HEK293 (cell line): Measurements from ENCODE around the gene CCDC127.
A peak's percentile ranks its signal among the peaks of the same experiment; 100 is the strongest.
"Not testable (repeated sequence)": the region's sequence is repeated elsewhere in the genome, so short reads cannot be mapped to it uniquely, and the experiment has no call there.

ENCODE experiments used
- CTCF ChIA-PET: fragments of 350-600 bp; formaldehyde crosslinking; extraction: SDS; loops from one replicate; lab custom pipeline; 2021; ENCODE audit warnings: antibody characterized with exemption; lab: Yijun Ruan, JAX
- POLR2A ChIA-PET: fragments of 300-600 bp; formaldehyde crosslinking; extraction: SDS; loops from one replicate; lab custom pipeline; 2020; ENCODE audit warnings: antibody characterized with exemption, inconsistent platforms; lab: Yijun Ruan, JAX
- H3K27ac ChIP-seq: fragments of 200-500 bp; sonication (Bioruptor generic); 2 replicates; pipeline ENCODE4 v1.5.1; 2014; ENCODE audit warnings: low read depth, low read length, control low read depth, inconsistent platforms; ENCODE audit errors: extremely low read depth
- H3K36me3 ChIP-seq, 2 experiments: fragments of 200-500 bp in 1 of 2; sonication (Bioruptor generic) in 1 of 2; 1 replicate in 1 of 2; 2 replicates in 1 of 2; pipeline ENCODE4 v1.5.1; 2014 to 2017; ENCODE audit warnings: inconsistent platforms in 2 of 2, low read length in 2 of 2; ENCODE audit not compliant: control insufficient read depth in 2 of 2, insufficient read depth in 1 of 2
- H3K4me1 ChIP-seq: fragments of 200-500 bp; sonication (Bioruptor generic); 2 replicates; pipeline ENCODE4 v1.5.1; 2014; ENCODE audit warnings: mild to moderate bottlenecking, low read length, inconsistent platforms; ENCODE audit not compliant: control insufficient read depth, insufficient read depth
- H3K4me3 ChIP-seq: 2 replicates; pipeline ENCODE4 v1.5.1; 2011; ENCODE audit warnings: low read depth, mild to moderate bottlenecking, control low read depth, low read length, moderate library complexity
- H3K9me3 ChIP-seq: fragments of 200-500 bp; sonication (Bioruptor generic); 2 replicates; pipeline ENCODE4 v1.5.1; 2014; ENCODE audit warnings: low read depth, low read length, inconsistent platforms; ENCODE audit not compliant: control insufficient read depth, insufficient read depth
- EGR2 ChIP-seq: fragments of 450-650 bp; formaldehyde crosslinking; IDR thresholded peaks from 2 replicates; pipeline ENCODE4 v1.5.1; 2016; ENCODE audit warnings: low read depth, missing biosample characterization, missing genetic modification characterization
- GLIS1 ChIP-seq: fragments of 450-650 bp; formaldehyde crosslinking; IDR thresholded peaks from 2 replicates; pipeline ENCODE4 v1.5.1; 2016; ENCODE audit warnings: missing biosample characterization, missing genetic modification characterization
- GLIS2 ChIP-seq: fragments of 450-650 bp; formaldehyde crosslinking; IDR thresholded peaks from 2 replicates; pipeline ENCODE4 v1.5.1; 2016; ENCODE audit warnings: missing biosample characterization, missing genetic modification characterization
- KLF9 ChIP-seq: fragments of 450-650 bp; formaldehyde crosslinking; IDR thresholded peaks from 2 replicates; pipeline ENCODE4 v1.5.1; 2016; ENCODE audit warnings: missing biosample characterization, missing genetic modification characterization, low read depth
- SP3 ChIP-seq: fragments of 450-650 bp; formaldehyde crosslinking; IDR thresholded peaks from 2 replicates; pipeline ENCODE4 v1.5.1; 2016; ENCODE audit warnings: missing biosample characterization, missing genetic modification characterization
- SP7 ChIP-seq: fragments of 450-650 bp; formaldehyde crosslinking; IDR thresholded peaks from 2 replicates; pipeline ENCODE4 v1.5.1; 2016; ENCODE audit warnings: missing biosample characterization, missing genetic modification characterization
- ZBTB7A ChIP-seq: fragments of 450-650 bp; formaldehyde crosslinking; IDR thresholded peaks from 2 replicates; pipeline ENCODE4 v1.5.1; 2016; ENCODE audit warnings: low read depth, missing biosample characterization, missing genetic modification characterization
- ZBTB8A ChIP-seq: fragments of 450-650 bp; formaldehyde crosslinking; IDR thresholded peaks from 2 replicates; pipeline ENCODE4 v1.5.1; 2016; ENCODE audit warnings: missing biosample characterization, missing genetic modification characterization
- ZFHX2 ChIP-seq: fragments of 450-650 bp; formaldehyde crosslinking; conservative IDR thresholded peaks from 2 replicates; pipeline ENCODE4 v1.5.1; 2016; ENCODE audit warnings: missing biosample characterization, missing genetic modification characterization
- ZFP37 ChIP-seq: fragments of 450-650 bp; formaldehyde crosslinking; IDR thresholded peaks from 2 replicates; pipeline ENCODE4 v1.5.1; 2016; ENCODE audit warnings: missing biosample characterization, missing genetic modification characterization
- ZIC2 ChIP-seq: fragments of 450-650 bp; formaldehyde crosslinking; IDR thresholded peaks from 2 replicates; pipeline ENCODE4 v1.5.1; 2016; ENCODE audit warnings: missing biosample characterization, missing genetic modification characterization
- ZNF2 ChIP-seq: fragments of 450-650 bp; formaldehyde crosslinking; IDR thresholded peaks from 2 replicates; pipeline ENCODE4 v1.5.1; 2016; ENCODE audit warnings: missing biosample characterization, missing genetic modification characterization
- ZNF335 ChIP-seq: fragments of 450-650 bp; formaldehyde crosslinking; conservative IDR thresholded peaks from 2 replicates; pipeline ENCODE4 v1.5.1; 2016; ENCODE audit warnings: missing biosample characterization, missing genetic modification characterization
- ZNF341 ChIP-seq: fragments of 450-650 bp; formaldehyde crosslinking; IDR thresholded peaks from 2 replicates; pipeline ENCODE4; 2016; ENCODE audit warnings: low read depth, missing biosample characterization, missing genetic modification characterization
- ZNF610 ChIP-seq: fragments of 450-650 bp; formaldehyde crosslinking; IDR thresholded peaks from 2 replicates; pipeline ENCODE4 v1.5.1; 2016; ENCODE audit warnings: missing biosample characterization, missing genetic modification characterization, borderline replicate concordance
- ZXDB ChIP-seq: fragments of 450-650 bp; formaldehyde crosslinking; IDR thresholded peaks from 2 replicates; pipeline ENCODE4 v1.5.1; 2016; ENCODE audit warnings: missing biosample characterization, missing genetic modification characterization
- TF ChIP-seq, protein P1 (sequence below): fragments of 450-650 bp; formaldehyde crosslinking; IDR thresholded peaks from 2 replicates; pipeline ENCODE4 v1.5.1; 2016; ENCODE audit warnings: missing biosample characterization, missing genetic modification characterization
- TF ChIP-seq, protein P2 (sequence below): fragments of 450-650 bp; formaldehyde crosslinking; IDR thresholded peaks from 2 replicates; pipeline ENCODE4 v1.5.1; 2016; ENCODE audit warnings: missing biosample characterization, missing genetic modification characterization
- TF ChIP-seq, protein P3 (sequence below): fragments of 450-650 bp; formaldehyde crosslinking; optimal IDR thresholded peaks from 2 replicates; pipeline ENCODE3; 2016; ENCODE audit warnings: missing biosample characterization, mild to moderate bottlenecking, missing genetic modification characterization
- TF ChIP-seq, protein P4 (sequence below): fragments of 450-650 bp; formaldehyde crosslinking; IDR thresholded peaks from 2 replicates; pipeline ENCODE4 v1.5.1; 2016; ENCODE audit warnings: missing biosample characterization, missing genetic modification characterization
- TF ChIP-seq, protein P5 (sequence below): fragments of 450-650 bp; formaldehyde crosslinking; IDR thresholded peaks from 2 replicates; pipeline ENCODE4 v1.5.1; 2016; ENCODE audit warnings: missing biosample characterization, missing genetic modification characterization

CCDC127 gene, protein sequence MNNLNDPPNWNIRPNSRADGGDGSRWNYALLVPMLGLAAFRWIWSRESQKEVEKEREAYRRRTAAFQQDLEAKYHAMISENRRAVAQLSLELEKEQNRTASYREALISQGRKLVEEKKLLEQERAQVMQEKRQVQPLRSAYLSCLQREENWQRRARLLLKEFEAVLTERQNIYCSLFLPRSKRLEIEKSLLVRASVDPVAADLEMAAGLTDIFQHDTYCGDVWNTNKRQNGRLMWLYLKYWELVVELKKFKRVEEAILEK

DNA sequence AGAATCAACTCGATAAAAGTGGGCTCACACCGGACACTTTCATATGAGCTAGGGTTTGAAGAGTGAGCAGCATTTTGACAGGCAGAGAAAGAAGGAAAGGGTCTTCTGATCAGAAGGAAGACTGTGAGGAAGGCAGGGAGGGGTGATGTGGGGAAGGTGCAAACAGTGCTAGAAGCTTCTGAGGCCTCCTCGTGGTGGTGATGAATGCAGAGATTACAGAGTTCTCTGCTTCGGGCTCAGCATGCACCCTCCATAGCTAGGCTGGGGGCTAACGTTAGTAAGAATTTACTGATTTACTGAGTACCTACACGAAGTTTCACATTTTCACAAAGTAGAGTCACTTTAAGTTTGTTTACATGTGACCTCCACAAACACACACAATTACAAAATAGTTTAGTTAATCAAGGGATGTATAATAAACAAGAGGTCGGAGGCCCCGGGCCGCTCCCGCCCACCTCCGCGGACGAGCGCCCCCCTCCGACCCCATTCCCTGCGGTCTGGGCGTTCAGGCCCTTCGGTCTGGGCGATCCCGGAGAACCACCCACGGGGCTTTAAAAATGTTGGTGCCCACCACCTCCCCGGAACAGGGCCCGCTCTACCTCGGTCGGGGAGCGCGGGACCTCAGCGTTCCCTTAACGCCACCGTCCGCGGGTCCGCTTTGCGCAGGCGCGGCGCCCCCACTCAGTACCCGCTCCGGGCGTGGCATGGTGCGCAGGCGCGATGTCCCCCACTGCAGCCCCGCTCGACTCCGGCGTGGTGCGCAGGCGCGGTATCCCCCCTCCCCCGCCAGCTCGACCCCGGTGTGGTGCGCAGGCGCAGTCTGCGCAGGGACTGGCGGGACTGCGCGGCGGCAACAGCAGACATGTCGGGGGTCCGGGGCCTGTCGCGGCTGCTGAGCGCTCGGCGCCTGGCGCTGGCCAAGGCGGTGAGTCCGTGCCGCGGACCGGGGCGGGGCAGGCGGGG, at the start of gene CCDC127, which contains the start of gene SDHA:
Gene CCDC127 (minus strand): TSS at position 660 of the 963 bp plus-strand sequence. CDS start 1,304 bp downstream, outside the sequence.
Gene SDHA (plus strand): TSS at position 827 of the 963 bp plus-strand sequence. CDS start 36 bp downstream, at position 863.
- CTCF ChIA-PET = interaction anchor here (0.5 to 3.3 kb wide), 6 partner anchors 14 to 192 kb away, joined by 3 to 13 read pairs (median 3); no protein-coding TSS in a partner anchor
- peak within 1 kb of the TSS; percentile 77; the same call in 1 of the 2 replicates for H3K27ac ChIP-seq
- H3K4me1 ChIP-seq, H3K9me3 ChIP-seq: not testable (repeated sequence)
- peaks cover 14 to 20% of the 10 kb centered on the region in 2 experiments for H3K36me3 ChIP-seq
- H3K4me3 ChIP-seq = peak within 1 kb of the TSS; percentile 99
- POLR2A ChIA-PET = interaction anchor here (0.5 to 3.2 kb wide), 21 partner anchors 8 to 251 kb away, joined by 3 to 24 read pairs (median 3); partner anchors contain the start of genes LRRC14B, PDCD6 and PLEKHG4B
- TF ChIP-seq ZFP37 (0 out of 2 replicates have a peak, but pooled peaks have one; percentile 17), ZBTB8A (peak; percentile 8; the same call in 1 of the 2 replicates), ZFHX2 (peak; percentile 73), GLIS2 (peak; percentile 78), ZNF341 (peak; percentile 24; the same call in 1 of the 2 replicates), SP3 (tag by site-specific recombination) (peak; percentile 14; the same call in 1 of the 2 replicates), ZXDB (tag by site-specific recombination) (peak; percentile 45; the same call in 1 of the 2 replicates), SP7 (peak; percentile 23; the same call in 1 of the 2 replicates), ZNF335 (tag by site-specific recombination) (peak; percentile 61), ZNF2 (tag by site-specific recombination) (0 out of 2 replicates have a peak, but pooled peaks have one; percentile 48), KLF9 (tag by site-specific recombination) (peak; percentile 76), ZNF610 (tag by site-specific recombination) (0 out of 2 replicates have a peak, but pooled peaks have one; percentile 20), GLIS1 (peak; percentile 60; the same call in 1 of the 2 replicates), ZIC2 (tag by site-specific recombination) (0 out of 2 replicates have a peak, but pooled peaks have one; percentile 11), ZBTB7A (tag by site-specific recombination) (peak; percentile 76; the same call in 1 of the 2 replicates), EGR2 (peak; percentile 69)
- TF ChIP-seq, protein P1, sequence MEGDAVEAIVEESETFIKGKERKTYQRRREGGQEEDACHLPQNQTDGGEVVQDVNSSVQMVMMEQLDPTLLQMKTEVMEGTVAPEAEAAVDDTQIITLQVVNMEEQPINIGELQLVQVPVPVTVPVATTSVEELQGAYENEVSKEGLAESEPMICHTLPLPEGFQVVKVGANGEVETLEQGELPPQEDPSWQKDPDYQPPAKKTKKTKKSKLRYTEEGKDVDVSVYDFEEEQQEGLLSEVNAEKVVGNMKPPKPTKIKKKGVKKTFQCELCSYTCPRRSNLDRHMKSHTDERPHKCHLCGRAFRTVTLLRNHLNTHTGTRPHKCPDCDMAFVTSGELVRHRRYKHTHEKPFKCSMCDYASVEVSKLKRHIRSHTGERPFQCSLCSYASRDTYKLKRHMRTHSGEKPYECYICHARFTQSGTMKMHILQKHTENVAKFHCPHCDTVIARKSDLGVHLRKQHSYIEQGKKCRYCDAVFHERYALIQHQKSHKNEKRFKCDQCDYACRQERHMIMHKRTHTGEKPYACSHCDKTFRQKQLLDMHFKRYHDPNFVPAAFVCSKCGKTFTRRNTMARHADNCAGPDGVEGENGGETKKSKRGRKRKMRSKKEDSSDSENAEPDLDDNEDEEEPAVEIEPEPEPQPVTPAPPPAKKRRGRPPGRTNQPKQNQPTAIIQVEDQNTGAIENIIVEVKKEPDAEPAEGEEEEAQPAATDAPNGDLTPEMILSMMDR = peak; percentile 76
- TF ChIP-seq, protein P2, sequence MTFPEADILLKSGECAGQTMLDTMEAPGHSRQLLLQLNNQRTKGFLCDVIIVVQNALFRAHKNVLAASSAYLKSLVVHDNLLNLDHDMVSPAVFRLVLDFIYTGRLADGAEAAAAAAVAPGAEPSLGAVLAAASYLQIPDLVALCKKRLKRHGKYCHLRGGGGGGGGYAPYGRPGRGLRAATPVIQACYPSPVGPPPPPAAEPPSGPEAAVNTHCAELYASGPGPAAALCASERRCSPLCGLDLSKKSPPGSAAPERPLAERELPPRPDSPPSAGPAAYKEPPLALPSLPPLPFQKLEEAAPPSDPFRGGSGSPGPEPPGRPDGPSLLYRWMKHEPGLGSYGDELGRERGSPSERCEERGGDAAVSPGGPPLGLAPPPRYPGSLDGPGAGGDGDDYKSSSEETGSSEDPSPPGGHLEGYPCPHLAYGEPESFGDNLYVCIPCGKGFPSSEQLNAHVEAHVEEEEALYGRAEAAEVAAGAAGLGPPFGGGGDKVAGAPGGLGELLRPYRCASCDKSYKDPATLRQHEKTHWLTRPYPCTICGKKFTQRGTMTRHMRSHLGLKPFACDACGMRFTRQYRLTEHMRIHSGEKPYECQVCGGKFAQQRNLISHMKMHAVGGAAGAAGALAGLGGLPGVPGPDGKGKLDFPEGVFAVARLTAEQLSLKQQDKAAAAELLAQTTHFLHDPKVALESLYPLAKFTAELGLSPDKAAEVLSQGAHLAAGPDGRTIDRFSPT = peak; percentile 89
- TF ChIP-seq, protein P3, sequence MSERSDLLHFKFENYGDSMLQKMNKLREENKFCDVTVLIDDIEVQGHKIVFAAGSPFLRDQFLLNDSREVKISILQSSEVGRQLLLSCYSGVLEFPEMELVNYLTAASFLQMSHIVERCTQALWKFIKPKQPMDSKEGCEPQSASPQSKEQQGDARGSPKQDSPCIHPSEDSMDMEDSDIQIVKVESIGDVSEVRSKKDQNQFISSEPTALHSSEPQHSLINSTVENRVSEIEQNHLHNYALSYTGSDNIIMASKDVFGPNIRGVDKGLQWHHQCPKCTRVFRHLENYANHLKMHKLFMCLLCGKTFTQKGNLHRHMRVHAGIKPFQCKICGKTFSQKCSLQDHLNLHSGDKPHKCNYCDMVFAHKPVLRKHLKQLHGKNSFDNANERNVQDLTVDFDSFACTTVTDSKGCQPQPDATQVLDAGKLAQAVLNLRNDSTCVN (tag by site-specific recombination) = peak; percentile 98
- TF ChIP-seq, protein P4, sequence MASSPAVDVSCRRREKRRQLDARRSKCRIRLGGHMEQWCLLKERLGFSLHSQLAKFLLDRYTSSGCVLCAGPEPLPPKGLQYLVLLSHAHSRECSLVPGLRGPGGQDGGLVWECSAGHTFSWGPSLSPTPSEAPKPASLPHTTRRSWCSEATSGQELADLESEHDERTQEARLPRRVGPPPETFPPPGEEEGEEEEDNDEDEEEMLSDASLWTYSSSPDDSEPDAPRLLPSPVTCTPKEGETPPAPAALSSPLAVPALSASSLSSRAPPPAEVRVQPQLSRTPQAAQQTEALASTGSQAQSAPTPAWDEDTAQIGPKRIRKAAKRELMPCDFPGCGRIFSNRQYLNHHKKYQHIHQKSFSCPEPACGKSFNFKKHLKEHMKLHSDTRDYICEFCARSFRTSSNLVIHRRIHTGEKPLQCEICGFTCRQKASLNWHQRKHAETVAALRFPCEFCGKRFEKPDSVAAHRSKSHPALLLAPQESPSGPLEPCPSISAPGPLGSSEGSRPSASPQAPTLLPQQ = 0 out of 2 replicates have a peak, but pooled peaks have one; percentile 38
- TF ChIP-seq, protein P5, sequence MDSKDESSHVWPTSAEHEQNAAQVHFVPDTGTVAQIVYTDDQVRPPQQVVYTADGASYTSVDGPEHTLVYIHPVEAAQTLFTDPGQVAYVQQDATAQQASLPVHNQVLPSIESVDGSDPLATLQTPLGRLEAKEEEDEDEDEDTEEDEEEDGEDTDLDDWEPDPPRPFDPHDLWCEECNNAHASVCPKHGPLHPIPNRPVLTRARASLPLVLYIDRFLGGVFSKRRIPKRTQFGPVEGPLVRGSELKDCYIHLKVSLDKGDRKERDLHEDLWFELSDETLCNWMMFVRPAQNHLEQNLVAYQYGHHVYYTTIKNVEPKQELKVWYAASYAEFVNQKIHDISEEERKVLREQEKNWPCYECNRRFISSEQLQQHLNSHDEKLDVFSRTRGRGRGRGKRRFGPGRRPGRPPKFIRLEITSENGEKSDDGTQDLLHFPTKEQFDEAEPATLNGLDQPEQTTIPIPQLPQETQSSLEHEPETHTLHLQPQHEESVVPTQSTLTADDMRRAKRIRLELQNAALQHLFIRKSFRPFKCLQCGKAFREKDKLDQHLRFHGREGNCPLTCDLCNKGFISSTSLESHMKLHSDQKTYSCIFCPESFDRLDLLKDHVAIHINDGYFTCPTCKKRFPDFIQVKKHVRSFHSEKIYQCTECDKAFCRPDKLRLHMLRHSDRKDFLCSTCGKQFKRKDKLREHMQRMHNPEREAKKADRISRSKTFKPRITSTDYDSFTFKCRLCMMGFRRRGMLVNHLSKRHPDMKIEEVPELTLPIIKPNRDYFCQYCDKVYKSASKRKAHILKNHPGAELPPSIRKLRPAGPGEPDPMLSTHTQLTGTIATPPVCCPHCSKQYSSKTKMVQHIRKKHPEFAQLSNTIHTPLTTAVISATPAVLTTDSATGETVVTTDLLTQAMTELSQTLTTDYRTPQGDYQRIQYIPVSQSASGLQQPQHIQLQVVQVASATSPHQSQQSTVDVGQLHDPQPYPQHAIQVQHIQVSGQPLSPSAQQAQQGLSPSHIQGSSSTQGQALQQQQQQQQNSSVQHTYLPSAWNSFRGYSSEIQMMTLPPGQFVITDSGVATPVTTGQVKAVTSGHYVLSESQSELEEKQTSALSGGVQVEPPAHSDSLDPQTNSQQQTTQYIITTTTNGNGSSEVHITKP = peak; percentile 43
